Measurements from ENCODE around the gene LRRC63. TPM values are rescaled to one million over a fixed set of nuclear protein-coding genes. Genes with fewer than 3 reads are reported as not detected.

Gene LRRC63
- total RNA-seq (2022; extraction: Qiagen RNA extraction; ENCODE audit: low read depth), result 0.03 to 0.11 TPM in 2 of 5 replicates, not detected in the others

GRCh38 chr13:46211483-46212351 lies at the start of gene LRRC63:
Gene LRRC63 (plus strand): TSS chr13:46211928. CDS start chr13:46213035, 1,107 bp downstream.

GRCh38 chr13:46181840-46182490 lies 29.8 kb upstream of the LRRC63 start, which contains the start of gene LCP1:
Gene LCP1 (minus strand): TSS chr13:46182177. CDS start chr13:46159662, 22,515 bp downstream.

Other genes with a start within 250 kb of the LRRC63 start
- 13.1 to 19.8 TPM (median 15.1 TPM) in 5 replicates for gene ZC3H13, start 159.2 kb upstream of the LRRC63 start, total RNA-seq (2022; extraction: Qiagen RNA extraction; ENCODE audit: low read depth)
- not detected in 5 replicates for gene CPB2, start 106.9 kb upstream of the LRRC63 start, total RNA-seq (2022; extraction: Qiagen RNA extraction; ENCODE audit: low read depth)
- gene LCP1, start 29.8 kb upstream of the LRRC63 start, total RNA-seq (2022; extraction: Qiagen RNA extraction; ENCODE audit: low read depth), result 0.09 to 0.30 TPM (median 0.21 TPM) in 5 replicates
- gene RUBCNL, start 175.3 kb downstream of the LRRC63 start, total RNA-seq (2022; extraction: Qiagen RNA extraction; ENCODE audit: low read depth), result 0.07 to 0.11 TPM in 2 of 5 replicates, not detected in the others